Measurements from ENCODE around the gene C2CD3.

- TF ChIP-seq POLR2AphosphoS5 (IDR thresholded peaks at IDR 0.05; ENCODE audit: low read depth, low read length), result no peak
- TF ChIP-seq, protein P1, sequence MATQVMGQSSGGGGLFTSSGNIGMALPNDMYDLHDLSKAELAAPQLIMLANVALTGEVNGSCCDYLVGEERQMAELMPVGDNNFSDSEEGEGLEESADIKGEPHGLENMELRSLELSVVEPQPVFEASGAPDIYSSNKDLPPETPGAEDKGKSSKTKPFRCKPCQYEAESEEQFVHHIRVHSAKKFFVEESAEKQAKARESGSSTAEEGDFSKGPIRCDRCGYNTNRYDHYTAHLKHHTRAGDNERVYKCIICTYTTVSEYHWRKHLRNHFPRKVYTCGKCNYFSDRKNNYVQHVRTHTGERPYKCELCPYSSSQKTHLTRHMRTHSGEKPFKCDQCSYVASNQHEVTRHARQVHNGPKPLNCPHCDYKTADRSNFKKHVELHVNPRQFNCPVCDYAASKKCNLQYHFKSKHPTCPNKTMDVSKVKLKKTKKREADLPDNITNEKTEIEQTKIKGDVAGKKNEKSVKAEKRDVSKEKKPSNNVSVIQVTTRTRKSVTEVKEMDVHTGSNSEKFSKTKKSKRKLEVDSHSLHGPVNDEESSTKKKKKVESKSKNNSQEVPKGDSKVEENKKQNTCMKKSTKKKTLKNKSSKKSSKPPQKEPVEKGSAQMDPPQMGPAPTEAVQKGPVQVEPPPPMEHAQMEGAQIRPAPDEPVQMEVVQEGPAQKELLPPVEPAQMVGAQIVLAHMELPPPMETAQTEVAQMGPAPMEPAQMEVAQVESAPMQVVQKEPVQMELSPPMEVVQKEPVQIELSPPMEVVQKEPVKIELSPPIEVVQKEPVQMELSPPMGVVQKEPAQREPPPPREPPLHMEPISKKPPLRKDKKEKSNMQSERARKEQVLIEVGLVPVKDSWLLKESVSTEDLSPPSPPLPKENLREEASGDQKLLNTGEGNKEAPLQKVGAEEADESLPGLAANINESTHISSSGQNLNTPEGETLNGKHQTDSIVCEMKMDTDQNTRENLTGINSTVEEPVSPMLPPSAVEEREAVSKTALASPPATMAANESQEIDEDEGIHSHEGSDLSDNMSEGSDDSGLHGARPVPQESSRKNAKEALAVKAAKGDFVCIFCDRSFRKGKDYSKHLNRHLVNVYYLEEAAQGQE (IDR thresholded peaks at IDR 0.05; ENCODE audit: insufficient read depth in 1 of 2, low read depth in 2 of 2, low read length in 2 of 2), result no peak
These were observed 198.0 kb downstream of the C2CD3 start for GRCh38 chr11:73972620-73973449.
